ENCODE results near the gene TRPV6.

DNA sequence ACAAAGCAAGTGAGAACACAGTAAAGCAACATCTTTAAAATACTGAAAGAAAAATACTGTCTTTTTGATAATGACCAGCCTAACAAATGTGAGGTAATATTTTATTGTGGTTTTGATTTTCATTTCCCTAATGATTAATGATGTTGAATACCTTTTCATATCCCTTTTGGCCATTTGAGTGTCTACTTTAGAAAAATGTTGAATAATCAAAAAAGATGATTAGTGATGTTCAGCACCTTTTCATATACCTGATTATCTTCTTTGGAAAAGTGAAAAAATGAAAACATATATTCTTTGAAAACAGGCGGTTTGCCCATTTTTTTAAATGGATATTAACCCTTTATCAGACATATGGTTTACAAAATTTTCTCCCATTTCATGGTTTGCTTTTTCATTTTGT, 62.8 kb downstream of the TRPV6 start:
- TF ChIP-seq, protein P1, sequence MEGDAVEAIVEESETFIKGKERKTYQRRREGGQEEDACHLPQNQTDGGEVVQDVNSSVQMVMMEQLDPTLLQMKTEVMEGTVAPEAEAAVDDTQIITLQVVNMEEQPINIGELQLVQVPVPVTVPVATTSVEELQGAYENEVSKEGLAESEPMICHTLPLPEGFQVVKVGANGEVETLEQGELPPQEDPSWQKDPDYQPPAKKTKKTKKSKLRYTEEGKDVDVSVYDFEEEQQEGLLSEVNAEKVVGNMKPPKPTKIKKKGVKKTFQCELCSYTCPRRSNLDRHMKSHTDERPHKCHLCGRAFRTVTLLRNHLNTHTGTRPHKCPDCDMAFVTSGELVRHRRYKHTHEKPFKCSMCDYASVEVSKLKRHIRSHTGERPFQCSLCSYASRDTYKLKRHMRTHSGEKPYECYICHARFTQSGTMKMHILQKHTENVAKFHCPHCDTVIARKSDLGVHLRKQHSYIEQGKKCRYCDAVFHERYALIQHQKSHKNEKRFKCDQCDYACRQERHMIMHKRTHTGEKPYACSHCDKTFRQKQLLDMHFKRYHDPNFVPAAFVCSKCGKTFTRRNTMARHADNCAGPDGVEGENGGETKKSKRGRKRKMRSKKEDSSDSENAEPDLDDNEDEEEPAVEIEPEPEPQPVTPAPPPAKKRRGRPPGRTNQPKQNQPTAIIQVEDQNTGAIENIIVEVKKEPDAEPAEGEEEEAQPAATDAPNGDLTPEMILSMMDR (IDR thresholded peaks at IDR 0.05): no peak
- no peak for TF ChIP-seq ZFX (IDR thresholded peaks at IDR 0.05; ENCODE audit: borderline replicate concordance)
